AG09319 (cell line): ENCODE results near the gene CASP14.
A peak's percentile ranks its signal among the peaks of the same experiment; 100 is the strongest.
"Not testable (repeated sequence)": the region's sequence is repeated elsewhere in the genome, so short reads cannot be mapped to it uniquely, and the experiment has no call there.

ENCODE experiments used
- DNase-seq: peaks from one replicate; pipeline ENCODE4 v3.0.0-alpha.2; 2010; ENCODE audit warnings: low read depth; ENCODE audit errors: extremely low read depth
- TF ChIP-seq, protein P1 (sequence below): IDR thresholded peaks from 2 replicates; pipeline ENCODE4 v1.5.1; 2011; ENCODE audit warnings: low read depth, mild to moderate bottlenecking, inconsistent platforms, low read length, moderate library complexity

CASP14 gene

DNA sequence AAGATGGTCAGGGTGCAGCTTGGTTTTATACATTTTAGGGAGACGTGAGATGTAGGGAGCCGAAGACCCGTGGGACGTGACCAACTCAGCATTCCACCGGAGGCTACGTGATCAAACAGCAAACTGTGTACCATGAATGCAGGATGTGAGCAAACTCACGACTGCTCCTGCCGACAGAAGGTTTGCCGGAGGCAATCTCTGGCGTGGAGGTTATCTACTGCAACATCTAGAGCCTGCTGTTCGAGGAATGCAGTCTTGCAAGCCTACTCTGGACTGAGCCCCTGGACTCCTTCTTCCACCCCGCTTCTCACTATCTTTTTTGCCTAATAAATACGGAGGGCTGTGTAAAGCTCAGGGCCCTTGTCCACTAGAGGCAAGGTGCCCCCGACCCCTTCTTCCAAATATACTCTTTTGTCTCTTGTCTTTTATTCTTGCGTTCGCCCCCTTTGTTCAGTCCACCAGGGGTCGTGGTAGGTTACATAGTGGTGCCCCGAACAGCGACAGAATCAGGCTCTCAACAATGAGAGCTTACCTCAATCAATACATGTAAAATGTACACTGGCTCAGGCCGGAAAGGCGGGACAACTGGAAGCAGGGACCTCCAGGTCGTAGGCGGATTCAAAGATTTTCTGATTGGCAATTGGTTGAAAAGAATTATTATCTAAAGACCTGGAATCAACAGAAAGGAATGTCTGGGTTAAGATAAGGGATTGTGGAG is 23.8 kb downstream of the CASP14 start:
- TF ChIP-seq, protein P1, sequence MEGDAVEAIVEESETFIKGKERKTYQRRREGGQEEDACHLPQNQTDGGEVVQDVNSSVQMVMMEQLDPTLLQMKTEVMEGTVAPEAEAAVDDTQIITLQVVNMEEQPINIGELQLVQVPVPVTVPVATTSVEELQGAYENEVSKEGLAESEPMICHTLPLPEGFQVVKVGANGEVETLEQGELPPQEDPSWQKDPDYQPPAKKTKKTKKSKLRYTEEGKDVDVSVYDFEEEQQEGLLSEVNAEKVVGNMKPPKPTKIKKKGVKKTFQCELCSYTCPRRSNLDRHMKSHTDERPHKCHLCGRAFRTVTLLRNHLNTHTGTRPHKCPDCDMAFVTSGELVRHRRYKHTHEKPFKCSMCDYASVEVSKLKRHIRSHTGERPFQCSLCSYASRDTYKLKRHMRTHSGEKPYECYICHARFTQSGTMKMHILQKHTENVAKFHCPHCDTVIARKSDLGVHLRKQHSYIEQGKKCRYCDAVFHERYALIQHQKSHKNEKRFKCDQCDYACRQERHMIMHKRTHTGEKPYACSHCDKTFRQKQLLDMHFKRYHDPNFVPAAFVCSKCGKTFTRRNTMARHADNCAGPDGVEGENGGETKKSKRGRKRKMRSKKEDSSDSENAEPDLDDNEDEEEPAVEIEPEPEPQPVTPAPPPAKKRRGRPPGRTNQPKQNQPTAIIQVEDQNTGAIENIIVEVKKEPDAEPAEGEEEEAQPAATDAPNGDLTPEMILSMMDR: no peak
- no peak for DNase-seq

DNA sequence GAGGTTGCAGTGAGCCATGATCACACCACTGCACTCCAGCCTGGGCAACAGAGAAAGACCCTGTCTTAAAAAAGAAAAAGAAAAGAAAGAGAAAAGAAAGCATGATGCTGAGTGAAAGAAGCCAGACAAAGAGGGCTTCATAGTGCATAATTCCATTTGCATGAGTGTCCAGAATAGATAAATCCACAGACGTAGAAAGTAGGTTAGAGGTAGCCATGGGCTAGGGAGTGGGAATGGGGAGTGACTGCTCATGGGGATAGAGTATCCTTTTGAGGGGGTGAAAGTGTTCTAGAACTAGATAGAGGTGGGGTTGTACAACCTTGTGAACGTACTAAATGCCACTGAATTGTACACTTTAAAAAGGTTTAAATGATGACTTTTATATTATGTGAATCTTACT is 25.1 kb downstream of the CASP14 start:
- DNase-seq: no peak
- TF ChIP-seq, protein P1: no peak

DNA sequence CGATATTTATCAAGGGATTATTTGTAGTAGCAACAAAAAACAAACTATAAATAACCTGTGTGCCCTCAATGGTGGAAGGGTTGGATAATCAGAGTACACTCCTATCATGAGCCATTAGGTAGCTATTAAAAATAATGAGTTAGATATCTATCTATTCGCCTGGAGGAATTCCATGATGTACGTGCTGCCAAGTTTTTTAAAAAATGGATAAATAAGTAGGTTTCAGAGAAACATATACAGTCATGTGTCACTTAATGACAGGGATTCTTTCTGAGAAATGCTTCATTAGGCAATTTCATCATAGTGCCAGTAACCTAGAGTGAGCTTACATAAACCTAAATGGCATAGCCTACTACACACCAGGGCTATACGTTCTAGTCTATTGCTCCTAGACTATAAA is 26.5 kb downstream of the CASP14 start:
- DNase-seq: no peak
- TF ChIP-seq, protein P1: no peak

DNA sequence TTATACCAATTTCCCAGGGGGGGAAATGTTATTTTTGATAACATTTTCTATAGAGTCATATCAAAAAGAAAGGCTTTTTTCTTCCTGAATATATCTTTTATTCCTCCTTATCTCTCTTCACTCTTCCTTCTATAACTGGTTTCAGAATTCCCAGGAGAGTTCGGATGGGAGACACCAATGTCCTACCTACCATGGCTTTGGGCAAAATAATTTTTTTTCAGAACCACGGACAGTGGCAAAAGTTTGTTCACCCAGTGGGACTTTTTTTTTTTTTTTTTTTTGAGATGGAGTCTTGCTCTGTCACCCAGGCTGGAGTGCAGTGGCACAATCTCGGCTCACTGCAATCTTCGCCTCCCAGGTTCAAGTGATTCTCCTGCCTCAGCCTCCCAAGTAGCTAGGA is 30.7 kb downstream of the CASP14 start:
- DNase-seq: not testable (repeated sequence)

DNA sequence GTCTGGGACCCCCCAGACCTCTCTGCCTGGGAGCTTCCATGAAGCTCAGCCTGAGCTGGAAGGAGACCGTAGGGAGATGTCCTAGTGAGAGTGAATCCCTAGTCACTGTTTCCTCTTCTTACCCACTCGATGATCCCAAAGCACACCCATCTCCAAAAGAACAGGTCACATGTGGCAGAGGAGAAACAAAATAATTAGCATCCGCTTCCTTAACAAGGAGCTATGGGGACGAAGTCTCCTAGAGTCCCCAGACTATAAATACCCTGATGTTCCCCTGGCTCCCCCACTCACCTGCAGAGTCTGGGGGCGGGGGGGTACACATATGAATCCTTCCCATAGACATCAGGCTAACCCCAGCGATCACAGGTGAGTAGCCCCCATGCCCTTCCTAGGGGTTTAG is 32.6 kb downstream of the CASP14 start, which contains the start of gene OR1I1:
Gene OR1I1 (plus strand): TSS at position 301 of the 400 bp plus-strand sequence. CDS start 4,855 bp downstream, outside the sequence.
- TF ChIP-seq, protein P1: no peak
- no peak for DNase-seq

DNA sequence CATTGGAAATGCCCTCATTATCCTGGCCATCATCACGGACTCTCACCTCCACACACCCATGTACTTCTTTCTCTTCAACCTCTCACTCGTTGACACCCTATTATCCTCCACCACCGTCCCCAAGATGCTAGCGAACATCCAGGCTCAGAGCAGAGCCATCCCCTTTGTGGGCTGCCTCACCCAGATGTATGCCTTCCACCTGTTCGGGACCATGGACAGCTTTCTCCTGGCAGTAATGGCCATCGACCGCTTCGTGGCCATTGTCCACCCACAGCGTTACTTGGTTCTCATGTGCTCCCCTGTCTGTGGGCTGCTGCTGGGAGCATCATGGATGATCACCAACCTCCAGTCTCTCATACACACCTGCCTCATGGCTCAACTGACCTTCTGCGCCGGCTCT is 37.9 kb downstream of the CASP14 start:
- TF ChIP-seq, protein P1: no peak

DNA sequence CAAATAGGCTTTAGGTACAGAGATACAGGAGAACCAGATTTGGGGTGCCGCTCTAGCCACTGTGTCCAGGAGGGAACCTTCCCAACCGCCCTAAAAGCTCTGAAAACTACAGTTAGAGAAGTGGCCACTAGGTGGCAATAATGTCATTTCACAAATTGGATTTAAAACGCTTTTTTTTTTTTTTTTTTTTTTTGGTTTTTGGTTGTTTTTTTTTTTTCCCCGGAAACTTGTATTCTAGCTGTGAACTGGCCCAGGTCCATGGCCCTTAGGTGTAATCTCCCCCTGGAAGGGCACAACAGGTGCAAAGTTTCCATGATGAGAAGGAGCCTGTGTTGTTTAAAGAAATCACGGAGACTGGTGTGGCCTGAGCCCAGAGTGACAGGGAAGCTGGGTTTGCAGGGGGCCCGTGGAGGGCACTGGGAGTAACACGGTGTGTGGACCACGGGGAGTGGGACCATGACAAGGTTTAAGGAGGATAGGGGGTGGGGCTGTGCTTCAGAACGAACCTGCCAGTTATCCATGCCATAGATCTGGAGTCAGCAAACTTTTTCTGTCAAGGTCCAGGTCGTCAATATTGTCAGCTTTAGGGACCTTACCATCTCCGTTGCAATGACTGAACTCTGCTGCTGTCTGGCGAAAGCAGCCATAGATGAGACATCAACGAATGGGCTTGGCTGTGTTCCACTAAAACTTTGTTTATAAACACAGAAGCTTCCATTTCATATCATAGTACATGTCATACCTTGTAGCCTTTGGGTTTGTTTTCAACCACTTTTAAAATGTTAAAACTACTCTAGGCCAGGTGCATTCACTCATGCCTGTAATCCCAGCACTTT is 42.9 kb downstream of the CASP14 start:
- TF ChIP-seq, protein P1: peak; percentile 62
- DNase-seq: peak; percentile 44

More for the DNA sequence above, 37.9 kb downstream of the CASP14 start:
- no peak for DNase-seq
